NT2/D1 (cell line): ENCODE data around the gene DYNLT1.

ENCODE experiments used
- SUZ12 ChIP-seq: IDR thresholded peaks from 2 replicates; pipeline ENCODE4 v1.6.1; 2011; ENCODE audit not compliant: insufficient read length, insufficient read depth; ENCODE audit errors: extremely low read depth
- YY1 ChIP-seq: IDR thresholded peaks from 2 replicates; pipeline ENCODE4 v1.6.1; 2011; ENCODE audit not compliant: insufficient read length, insufficient read depth
- ZNF274 ChIP-seq: IDR thresholded peaks from 2 replicates; pipeline ENCODE4 v1.6.1; 2011; ENCODE audit warnings: mild to moderate bottlenecking, low read depth, low read length

DNA sequence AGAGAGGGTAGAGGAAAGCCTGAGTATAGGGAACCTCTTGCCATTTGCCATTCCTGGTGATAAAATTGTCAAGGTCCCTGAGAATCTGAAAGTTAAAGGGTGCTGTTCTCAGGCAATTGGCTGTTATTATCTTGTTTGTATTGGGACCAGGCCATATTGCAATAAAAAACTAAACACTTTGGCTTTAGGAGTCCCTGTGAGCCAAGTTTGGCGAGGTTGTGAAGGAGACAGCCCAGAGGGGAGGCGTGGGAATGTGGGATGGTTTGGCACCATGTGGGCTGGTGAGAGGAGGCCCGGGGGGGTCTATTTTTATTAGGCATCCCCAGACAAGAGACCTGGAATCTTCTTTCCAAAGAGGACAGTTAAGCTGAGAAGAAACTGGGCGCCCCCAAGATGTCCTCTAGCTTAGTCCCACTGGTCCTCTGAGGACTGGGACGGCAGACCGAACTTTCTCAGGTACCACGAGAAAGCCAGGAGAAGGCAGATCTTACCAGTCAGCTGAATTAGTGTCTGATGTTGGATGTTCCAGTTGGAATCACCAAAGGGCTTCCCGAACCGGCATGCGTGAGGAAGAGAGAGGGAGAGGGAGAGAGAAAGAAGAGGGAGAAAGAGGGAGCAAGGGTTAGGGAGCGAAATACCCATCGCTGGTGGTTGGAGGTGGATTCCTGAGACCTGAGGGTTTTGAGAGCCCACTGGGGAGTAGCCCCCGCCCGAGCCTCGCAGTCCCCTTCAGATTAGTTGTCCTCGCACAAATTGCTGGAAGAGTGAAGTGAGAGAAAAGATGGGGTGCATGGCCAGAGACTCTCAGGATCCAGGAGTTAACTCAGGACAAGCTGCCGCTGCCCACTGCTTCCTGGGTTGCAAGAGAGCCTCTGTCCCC, 24.4 kb downstream of the DYNLT1 start:
- TF ChIP-seq YY1 = no peak
- TF ChIP-seq ZNF274 = no peak
- no peak for TF ChIP-seq SUZ12
